ENCODE data around the gene CPSF4. TPM values are rescaled to one million over a fixed set of nuclear protein-coding genes. Genes with fewer than 3 reads are reported as not detected.

Gene CPSF4
- total RNA-seq, 1 donor from 2014 or later, result 26.9 TPM

DNA sequence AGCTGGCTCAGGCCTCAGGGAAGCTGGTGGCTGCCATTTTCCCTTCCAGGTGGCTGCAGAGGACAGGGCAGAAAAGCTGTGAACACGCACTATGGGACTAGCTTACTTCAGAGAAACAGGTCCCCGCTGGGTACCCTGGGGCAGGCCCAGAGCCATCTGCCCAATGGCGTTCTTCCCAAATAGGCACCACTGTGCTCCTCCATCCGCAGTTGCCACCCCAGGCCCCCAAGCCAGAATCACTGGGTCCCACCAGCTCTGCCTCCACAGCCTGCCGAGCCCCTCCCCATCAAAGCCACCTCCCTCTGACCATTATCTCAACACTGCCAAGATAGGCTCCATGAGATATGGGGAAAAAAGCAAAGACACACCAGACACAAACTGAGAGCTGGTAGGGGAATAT, 18.5 kb upstream of the CPSF4 start:
- intact Hi-C loops (cut with DNase I), result no loop called here
- no peak for ATAC-seq
- no peaks in the 10 kb centered on the region for H3K27me3 ChIP-seq
- H3K4me3 ChIP-seq, result no peak overlapping the region
- TF ChIP-seq, protein P1, sequence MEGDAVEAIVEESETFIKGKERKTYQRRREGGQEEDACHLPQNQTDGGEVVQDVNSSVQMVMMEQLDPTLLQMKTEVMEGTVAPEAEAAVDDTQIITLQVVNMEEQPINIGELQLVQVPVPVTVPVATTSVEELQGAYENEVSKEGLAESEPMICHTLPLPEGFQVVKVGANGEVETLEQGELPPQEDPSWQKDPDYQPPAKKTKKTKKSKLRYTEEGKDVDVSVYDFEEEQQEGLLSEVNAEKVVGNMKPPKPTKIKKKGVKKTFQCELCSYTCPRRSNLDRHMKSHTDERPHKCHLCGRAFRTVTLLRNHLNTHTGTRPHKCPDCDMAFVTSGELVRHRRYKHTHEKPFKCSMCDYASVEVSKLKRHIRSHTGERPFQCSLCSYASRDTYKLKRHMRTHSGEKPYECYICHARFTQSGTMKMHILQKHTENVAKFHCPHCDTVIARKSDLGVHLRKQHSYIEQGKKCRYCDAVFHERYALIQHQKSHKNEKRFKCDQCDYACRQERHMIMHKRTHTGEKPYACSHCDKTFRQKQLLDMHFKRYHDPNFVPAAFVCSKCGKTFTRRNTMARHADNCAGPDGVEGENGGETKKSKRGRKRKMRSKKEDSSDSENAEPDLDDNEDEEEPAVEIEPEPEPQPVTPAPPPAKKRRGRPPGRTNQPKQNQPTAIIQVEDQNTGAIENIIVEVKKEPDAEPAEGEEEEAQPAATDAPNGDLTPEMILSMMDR (IDR thresholded peaks at IDR 0.05), result no peak
- H3K36me3 ChIP-seq, result peaks cover 97% of the 10 kb centered on the region
- DNase-seq, result no peak
- H3K9me3 ChIP-seq, result no peaks in the 10 kb centered on the region
- H3K4me1 ChIP-seq, result no peaks in the 10 kb centered on the region
- no peak overlapping the region for H3K27ac ChIP-seq

- DNase-seq (no peak), ATAC-seq (no peak)
- no peak overlapping the region for H3K27ac ChIP-seq
- no peaks in the 10 kb centered on the region for H3K9me3 ChIP-seq
- H3K36me3 ChIP-seq, result peaks cover 94% of the 10 kb centered on the region
- no peaks in the 10 kb centered on the region for H3K27me3 ChIP-seq
- TF ChIP-seq, protein P1 (IDR thresholded peaks at IDR 0.05), result no peak
- H3K4me1 ChIP-seq, result no peaks in the 10 kb centered on the region
- H3K4me3 ChIP-seq, result no peak overlapping the region
- intact Hi-C loops (cut with DNase I), result no loop called here
These were observed 17.8 kb upstream of the CPSF4 start for GRCh38 chr7:99420986-99421385.

GRCh38 chr7:99422186-99422585, 16.6 kb upstream of the CPSF4 start:
- Histone ChIP-seq H3K36me3 (peaks cover 82% of the 10 kb centered on the region), H3K4me3 (no peak overlapping the region), H3K27me3 (no peaks in the 10 kb centered on the region), H3K9me3 (no peaks in the 10 kb centered on the region), H3K27ac (no peak overlapping the region), H3K4me1 (no peaks in the 10 kb centered on the region)
- TF ChIP-seq, protein P1 (IDR thresholded peaks at IDR 0.05), result no peak
- intact Hi-C loops (cut with DNase I), result no loop called here
- no peak for DNase-seq
- ATAC-seq, result no peak

DNA sequence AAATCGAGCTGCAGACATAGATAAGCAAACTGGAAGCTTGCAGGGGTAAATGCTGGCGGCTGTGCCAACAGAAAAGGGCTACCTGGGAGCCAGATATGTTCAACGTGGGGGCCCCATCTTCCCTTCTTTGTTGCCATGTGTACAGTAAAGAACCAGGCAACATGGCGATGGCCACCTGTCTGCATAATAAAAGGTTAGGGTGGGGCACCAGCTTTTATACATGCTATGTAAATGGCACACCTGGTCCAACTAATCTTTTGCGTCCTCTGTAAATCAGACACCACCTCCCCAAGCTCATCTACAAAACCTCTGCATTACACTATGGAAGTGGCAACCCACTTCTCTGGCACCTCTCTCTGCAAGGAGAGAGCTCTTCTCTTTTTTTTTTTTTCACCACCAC, 16.1 kb upstream of the CPSF4 start:
- intact Hi-C loops (cut with DNase I), result no loop called here
- no peaks in the 10 kb centered on the region for H3K4me1 ChIP-seq
- H3K27ac ChIP-seq, result no peak overlapping the region
- peaks cover 77% of the 10 kb centered on the region for H3K36me3 ChIP-seq
- no peaks in the 10 kb centered on the region for H3K27me3 ChIP-seq
- H3K9me3 ChIP-seq, result no peaks in the 10 kb centered on the region
- TF ChIP-seq, protein P1 (IDR thresholded peaks at IDR 0.05), result no peak
- no peak overlapping the region for H3K4me3 ChIP-seq
- ATAC-seq, result no peak
- no peak for DNase-seq

DNA sequence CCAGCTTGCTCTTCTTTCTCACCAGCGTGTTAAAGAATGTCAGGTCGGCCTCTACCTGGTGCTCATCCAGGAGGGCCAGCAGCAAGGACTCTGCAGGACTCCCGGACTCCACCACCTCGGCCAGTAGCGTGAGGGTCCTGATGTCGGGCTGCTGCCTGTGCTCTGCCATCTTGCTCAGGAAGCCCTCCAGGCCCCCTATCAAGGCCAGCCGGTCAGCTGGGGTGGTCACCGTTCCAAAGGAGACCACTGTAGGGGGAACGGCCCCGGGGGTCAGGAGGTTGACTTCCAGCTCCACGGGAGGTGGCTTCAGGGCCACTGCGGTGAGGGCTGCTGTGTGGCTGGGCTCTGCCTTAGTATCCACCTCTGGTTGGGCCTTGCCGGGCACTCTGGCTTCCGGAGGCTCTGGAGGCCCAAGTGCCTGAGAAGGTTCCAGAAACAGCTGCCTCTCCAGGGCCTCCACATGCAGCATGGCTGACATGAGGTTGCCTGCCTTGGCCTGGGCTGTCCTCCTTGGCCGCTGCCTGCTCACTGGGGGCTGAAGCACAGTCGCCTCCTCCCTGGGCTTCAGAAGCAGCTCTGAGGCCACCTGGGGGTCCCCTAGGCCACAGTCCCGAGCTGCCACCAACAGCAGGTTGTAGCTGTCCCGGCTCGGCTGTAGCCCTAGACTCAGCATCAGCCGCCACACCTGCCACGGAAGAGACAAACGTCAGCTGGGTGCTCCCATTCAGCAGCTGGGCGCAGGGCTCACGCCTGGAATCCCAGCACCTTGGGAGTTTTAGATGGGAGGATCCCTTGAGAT, 13.6 kb upstream of the CPSF4 start:
- Histone ChIP-seq H3K36me3 (peaks cover 67% of the 10 kb centered on the region), H3K9me3 (no peaks in the 10 kb centered on the region), H3K27ac (no peak overlapping the region), H3K4me1 (no peaks in the 10 kb centered on the region), H3K4me3 (no peak overlapping the region), H3K27me3 (no peaks in the 10 kb centered on the region)
- intact Hi-C loops (cut with DNase I), result no loop called here
- no peak for DNase-seq
- ATAC-seq, result peak; percentile 14
- TF ChIP-seq, protein P1 (IDR thresholded peaks at IDR 0.05), result no peak

Data from upper lobe of right lung (tissue), 1 donor.